BJ (cell line): ENCODE results near the gene ZNF135. TPM values are rescaled to one million over a fixed set of nuclear protein-coding genes. Genes with fewer than 3 reads are reported as not detected.

ENCODE experiments used
- CTCF ChIA-PET: fragments of 350-600 bp; formaldehyde crosslinking; extraction: SDS; loops from one replicate; lab custom pipeline; 2021; ENCODE audit warnings: antibody characterized with exemption, inconsistent platforms; lab: Yijun Ruan, JAX
- POLR2A ChIA-PET: fragments of 300-600 bp; sonication (Branson Sonifier 250); formaldehyde crosslinking; extraction: SDS; loops from one replicate; lab custom pipeline; 2021; ENCODE audit warnings: antibody characterized with exemption; lab: Charles Lee
- DNase-seq: peaks from one replicate; pipeline ENCODE4 v3.0.0-alpha.2; 2011; ENCODE audit warnings: low read depth
- H3K27me3 ChIP-seq: 2 replicates; pipeline ENCODE4 v1.6.0; 2011; ENCODE audit warnings: low read length; ENCODE audit not compliant: control insufficient read depth, insufficient read depth
- H3K36me3 ChIP-seq: 2 replicates; pipeline ENCODE4 v1.5.1; 2011; ENCODE audit warnings: low read length; ENCODE audit not compliant: control insufficient read depth, insufficient read depth
- H3K4me3 ChIP-seq: 2 replicates; pipeline ENCODE4 v1.5.1; 2011; ENCODE audit warnings: low read depth, mild to moderate bottlenecking, control low read depth, low read length
- polyA plus RNA-seq: library from polyadenylated mRNA; depleted of rRNA; stranded (reverse); fragments of >200 nt; gene quantifications from 2 replicates; pipeline ENCODE4 v1.2.3, GENCODE V29; 2011
- TF ChIP-seq, protein P1 (sequence below): IDR thresholded peaks from 2 replicates; pipeline ENCODE4 v1.5.1; 2011; ENCODE audit warnings: low read depth, mild to moderate bottlenecking, control low read depth, inconsistent platforms, low read length, moderate library complexity; ENCODE audit not compliant: insufficient read depth

ZNF135 gene
- polyA plus RNA-seq, 1 experiment: 6.8 TPM

DNA sequence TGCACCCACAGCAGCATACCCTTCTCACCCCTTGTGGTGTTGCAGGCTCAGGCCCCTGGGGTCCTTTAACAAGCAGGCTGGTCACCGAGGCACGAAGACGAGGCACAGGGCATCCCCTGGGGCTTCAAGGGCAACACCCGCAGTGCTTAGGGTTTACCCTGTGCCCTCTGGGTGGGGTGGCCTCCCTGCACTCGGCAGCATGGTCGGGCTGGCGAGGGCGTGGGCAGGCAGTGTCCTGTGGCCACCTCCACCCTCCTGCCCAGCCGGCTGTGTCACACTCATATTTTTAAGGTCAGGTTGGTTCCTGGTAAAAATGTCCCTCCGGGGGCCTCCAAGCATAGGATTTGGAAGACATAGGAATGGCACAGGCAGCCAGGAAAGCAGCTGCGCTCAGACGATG, 11.4 kb upstream of the ZNF135 start:
- DNase-seq: no peak
- Histone ChIP-seq H3K27me3 (no peaks in the 10 kb centered on the region), H3K4me3 (no peak overlapping the region), H3K36me3 (no peaks in the 10 kb centered on the region)
- POLR2A ChIA-PET: no interaction called here
- CTCF ChIA-PET: no interaction called here
- TF ChIP-seq, protein P1, sequence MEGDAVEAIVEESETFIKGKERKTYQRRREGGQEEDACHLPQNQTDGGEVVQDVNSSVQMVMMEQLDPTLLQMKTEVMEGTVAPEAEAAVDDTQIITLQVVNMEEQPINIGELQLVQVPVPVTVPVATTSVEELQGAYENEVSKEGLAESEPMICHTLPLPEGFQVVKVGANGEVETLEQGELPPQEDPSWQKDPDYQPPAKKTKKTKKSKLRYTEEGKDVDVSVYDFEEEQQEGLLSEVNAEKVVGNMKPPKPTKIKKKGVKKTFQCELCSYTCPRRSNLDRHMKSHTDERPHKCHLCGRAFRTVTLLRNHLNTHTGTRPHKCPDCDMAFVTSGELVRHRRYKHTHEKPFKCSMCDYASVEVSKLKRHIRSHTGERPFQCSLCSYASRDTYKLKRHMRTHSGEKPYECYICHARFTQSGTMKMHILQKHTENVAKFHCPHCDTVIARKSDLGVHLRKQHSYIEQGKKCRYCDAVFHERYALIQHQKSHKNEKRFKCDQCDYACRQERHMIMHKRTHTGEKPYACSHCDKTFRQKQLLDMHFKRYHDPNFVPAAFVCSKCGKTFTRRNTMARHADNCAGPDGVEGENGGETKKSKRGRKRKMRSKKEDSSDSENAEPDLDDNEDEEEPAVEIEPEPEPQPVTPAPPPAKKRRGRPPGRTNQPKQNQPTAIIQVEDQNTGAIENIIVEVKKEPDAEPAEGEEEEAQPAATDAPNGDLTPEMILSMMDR: no peak

DNA sequence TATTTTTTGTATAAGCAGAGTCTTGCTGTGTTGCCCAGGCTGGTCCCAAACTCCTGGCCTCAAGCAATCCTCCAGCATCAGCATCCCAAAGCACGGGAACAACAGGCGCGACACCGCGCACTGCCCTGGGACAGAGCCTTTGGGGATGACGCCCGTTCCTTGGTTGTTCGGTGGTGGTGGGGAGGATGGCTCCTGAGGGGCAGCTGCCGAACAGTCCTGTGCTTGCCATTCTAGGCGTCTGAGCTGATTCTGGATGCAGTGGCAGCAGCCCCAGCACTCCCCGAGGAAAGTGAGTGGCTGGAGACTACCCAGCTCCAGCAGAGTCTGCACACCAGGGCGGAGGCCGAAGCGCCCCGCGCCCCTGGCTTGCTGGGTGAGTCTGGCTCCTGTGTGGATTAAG, 6.8 kb upstream of the ZNF135 start:
- ChIA-PET CTCF (no interaction called here), POLR2A (no interaction called here)
- Histone ChIP-seq H3K27me3 (no peaks in the 10 kb centered on the region), H3K4me3 (no peak overlapping the region), H3K36me3 (no peaks in the 10 kb centered on the region)
- TF ChIP-seq, protein P1: no peak
- no peak for DNase-seq

DNA sequence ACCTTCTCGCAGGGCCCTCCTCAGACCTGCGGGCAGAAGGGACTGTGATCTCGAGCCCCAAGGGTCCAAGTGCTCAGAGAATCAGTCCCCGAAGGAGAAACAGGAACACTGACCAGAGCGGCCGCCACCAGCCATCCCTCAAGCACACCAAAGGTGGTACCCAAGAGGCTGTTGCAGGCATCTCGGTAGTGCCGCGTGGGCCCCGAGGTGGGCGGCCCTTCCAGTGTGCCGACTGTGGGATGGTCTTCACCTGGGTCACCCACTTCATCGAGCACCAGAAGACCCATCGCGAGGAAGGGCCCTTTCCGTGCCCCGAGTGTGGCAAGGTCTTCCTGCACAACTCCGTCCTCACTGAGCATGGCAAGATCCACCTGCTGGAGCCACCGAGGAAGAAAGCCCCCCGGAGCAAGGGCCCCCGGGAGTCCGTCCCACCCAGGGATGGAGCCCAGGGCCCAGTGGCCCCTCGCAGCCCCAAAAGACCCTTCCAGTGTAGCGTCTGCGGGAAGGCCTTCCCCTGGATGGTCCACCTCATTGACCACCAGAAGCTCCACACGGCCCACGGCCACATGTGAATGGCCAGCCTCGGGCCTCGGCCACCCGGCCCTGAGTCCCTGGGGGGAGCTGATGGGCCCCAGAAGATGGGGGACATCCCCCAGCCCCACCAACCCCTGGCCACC, 5.5 kb upstream of the ZNF135 start:
- no peak for DNase-seq
- H3K36me3 ChIP-seq: no peaks in the 10 kb centered on the region
- ChIA-PET POLR2A (no interaction called here), CTCF (no interaction called here)
- no peak overlapping the region for H3K4me3 ChIP-seq
- H3K27me3 ChIP-seq: no peaks in the 10 kb centered on the region
- TF ChIP-seq, protein P1: no peak

- DNase-seq: no peak
- CTCF ChIA-PET: interaction anchor here (0.6 kb wide), 1 partner anchor 99 kb away, joined by 4 read pairs; no protein-coding TSS in a partner anchor
- Histone ChIP-seq H3K4me3 (peak overlapping the region; percentile 15), H3K36me3 (no peaks in the 10 kb centered on the region), H3K27me3 (no peaks in the 10 kb centered on the region)
- TF ChIP-seq, protein P1: peak; percentile 15; the same call in 1 of the 2 replicates
- POLR2A ChIA-PET: interaction anchor here (0.5 kb wide), 1 partner anchor 631 kb away, joined by 5 read pairs; no protein-coding TSS in a partner anchor
Observed at GRCh38 chr19:58054901-58055874, 3.9 kb upstream of the ZNF135 start.

GRCh38 chr19:58056261-58056660, 2.8 kb upstream of the ZNF135 start:
- ChIA-PET CTCF (no interaction called here), POLR2A (no interaction called here)
- Histone ChIP-seq H3K4me3 (no peak overlapping the region), H3K27me3 (no peaks in the 10 kb centered on the region), H3K36me3 (no peaks in the 10 kb centered on the region)
- TF ChIP-seq, protein P1: no peak
- no peak for DNase-seq
